ENCODE data around the gene MAN2A1.

Gene MAN2A1

DNA sequence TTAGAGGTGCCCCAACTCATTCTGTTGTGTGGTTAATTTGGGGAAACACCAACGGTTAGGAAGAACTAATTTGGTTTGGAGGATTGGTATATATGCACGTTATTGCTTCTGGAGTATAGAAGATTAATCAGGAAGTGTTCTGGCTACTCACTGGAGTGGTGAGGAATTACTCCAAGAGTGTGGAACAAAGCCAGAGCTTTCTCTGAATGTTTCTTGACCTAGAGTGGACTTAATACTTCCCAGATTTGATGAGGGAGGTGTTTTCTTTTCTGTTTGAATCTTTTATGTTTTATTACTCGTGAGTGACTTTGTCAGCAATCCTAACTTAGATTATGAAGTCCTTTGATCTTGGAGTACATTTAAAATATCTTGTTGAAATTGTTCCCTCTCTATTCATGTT, 163.7 kb downstream of the MAN2A1 start:
- no peak overlapping the region for H3K4me2 ChIP-seq (ENCODE audit: low read length)
- H3K79me2 ChIP-seq (ENCODE audit: insufficient read depth, low read length) = no peaks in the 10 kb centered on the region
- no peaks in the 10 kb centered on the region for H3K4me1 ChIP-seq (ENCODE audit: insufficient read depth, low read length, severe bottlenecking)
- no peaks in the 10 kb centered on the region for H3K9me2 ChIP-seq (ENCODE audit: low read depth, low read length)
- H2AFZ ChIP-seq (ENCODE audit: low read length) = no peak overlapping the region
- no peak overlapping the region for H3K27ac ChIP-seq (ENCODE audit: low read depth, low read length, poor library complexity, severe bottlenecking)
- no peaks in the 10 kb centered on the region for H3K27me3 ChIP-seq (ENCODE audit: insufficient read depth, low read length)
- no peaks in the 10 kb centered on the region for H4K20me1 ChIP-seq (ENCODE audit: insufficient read depth, low read length)
- H3F3A ChIP-seq (ENCODE audit: insufficient read depth, low read length) = no peaks in the 10 kb centered on the region
- peaks cover 76% of the 10 kb centered on the region for H3K36me3 ChIP-seq (ENCODE audit: insufficient read depth, low read length)
- no peaks in the 10 kb centered on the region for H3K9me3 ChIP-seq (ENCODE audit: low read length)
- no peak overlapping the region for H3K4me3 ChIP-seq (ENCODE audit: low read depth, low read length, poor library complexity, severe bottlenecking)
- no peak for TF ChIP-seq EZH2 (IDR thresholded peaks at IDR 0.05; ENCODE audit: borderline replicate concordance, low read length)
- TF ChIP-seq, protein P1, sequence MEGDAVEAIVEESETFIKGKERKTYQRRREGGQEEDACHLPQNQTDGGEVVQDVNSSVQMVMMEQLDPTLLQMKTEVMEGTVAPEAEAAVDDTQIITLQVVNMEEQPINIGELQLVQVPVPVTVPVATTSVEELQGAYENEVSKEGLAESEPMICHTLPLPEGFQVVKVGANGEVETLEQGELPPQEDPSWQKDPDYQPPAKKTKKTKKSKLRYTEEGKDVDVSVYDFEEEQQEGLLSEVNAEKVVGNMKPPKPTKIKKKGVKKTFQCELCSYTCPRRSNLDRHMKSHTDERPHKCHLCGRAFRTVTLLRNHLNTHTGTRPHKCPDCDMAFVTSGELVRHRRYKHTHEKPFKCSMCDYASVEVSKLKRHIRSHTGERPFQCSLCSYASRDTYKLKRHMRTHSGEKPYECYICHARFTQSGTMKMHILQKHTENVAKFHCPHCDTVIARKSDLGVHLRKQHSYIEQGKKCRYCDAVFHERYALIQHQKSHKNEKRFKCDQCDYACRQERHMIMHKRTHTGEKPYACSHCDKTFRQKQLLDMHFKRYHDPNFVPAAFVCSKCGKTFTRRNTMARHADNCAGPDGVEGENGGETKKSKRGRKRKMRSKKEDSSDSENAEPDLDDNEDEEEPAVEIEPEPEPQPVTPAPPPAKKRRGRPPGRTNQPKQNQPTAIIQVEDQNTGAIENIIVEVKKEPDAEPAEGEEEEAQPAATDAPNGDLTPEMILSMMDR (IDR thresholded peaks at IDR 0.05; ENCODE audit: low read length) = no peak
- H3K9ac ChIP-seq (ENCODE audit: low read length) = no peak overlapping the region

DNA sequence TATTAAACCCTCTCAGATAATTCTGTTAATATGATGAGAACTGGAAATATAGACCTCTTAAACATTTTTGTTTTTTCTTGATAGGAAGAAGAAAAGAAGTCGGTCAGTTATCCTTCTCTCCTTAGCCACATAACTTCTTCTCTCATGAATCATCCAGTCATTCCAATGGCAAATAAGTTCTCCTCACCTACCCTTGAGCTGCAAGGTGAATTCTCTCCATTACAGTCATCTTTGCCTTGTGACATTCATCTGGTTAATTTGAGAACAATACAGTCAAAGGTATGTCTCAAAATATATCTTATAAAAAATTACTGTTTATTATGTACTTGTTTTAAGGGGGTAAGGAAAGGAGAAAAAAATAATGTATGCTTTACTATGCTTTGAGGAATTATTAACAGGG, 165.3 kb downstream of the MAN2A1 start:
- H3K79me2 ChIP-seq (ENCODE audit: insufficient read depth, low read length) = no peaks in the 10 kb centered on the region
- H3K9me2 ChIP-seq (ENCODE audit: low read depth, low read length) = no peaks in the 10 kb centered on the region
- H4K20me1 ChIP-seq (ENCODE audit: insufficient read depth, low read length) = no peaks in the 10 kb centered on the region
- no peak overlapping the region for H3K4me2 ChIP-seq (ENCODE audit: low read length)
- no peaks in the 10 kb centered on the region for H3K9me3 ChIP-seq (ENCODE audit: low read length)
- no peaks in the 10 kb centered on the region for H3K4me1 ChIP-seq (ENCODE audit: insufficient read depth, low read length, severe bottlenecking)
- H3K27ac ChIP-seq (ENCODE audit: low read depth, low read length, poor library complexity, severe bottlenecking) = no peak overlapping the region
- no peak overlapping the region for H2AFZ ChIP-seq (ENCODE audit: low read length)
- TF ChIP-seq, protein P1 (IDR thresholded peaks at IDR 0.05; ENCODE audit: low read length) = no peak
- no peak for TF ChIP-seq EZH2 (IDR thresholded peaks at IDR 0.05; ENCODE audit: borderline replicate concordance, low read length)
- no peaks in the 10 kb centered on the region for H3F3A ChIP-seq (ENCODE audit: insufficient read depth, low read length)
- H3K4me3 ChIP-seq (ENCODE audit: low read depth, low read length, poor library complexity, severe bottlenecking) = no peak overlapping the region
- H3K9ac ChIP-seq (ENCODE audit: low read length) = no peak overlapping the region
- no peaks in the 10 kb centered on the region for H3K27me3 ChIP-seq (ENCODE audit: insufficient read depth, low read length)
- peaks cover 69% of the 10 kb centered on the region for H3K36me3 ChIP-seq (ENCODE audit: insufficient read depth, low read length)

DNA sequence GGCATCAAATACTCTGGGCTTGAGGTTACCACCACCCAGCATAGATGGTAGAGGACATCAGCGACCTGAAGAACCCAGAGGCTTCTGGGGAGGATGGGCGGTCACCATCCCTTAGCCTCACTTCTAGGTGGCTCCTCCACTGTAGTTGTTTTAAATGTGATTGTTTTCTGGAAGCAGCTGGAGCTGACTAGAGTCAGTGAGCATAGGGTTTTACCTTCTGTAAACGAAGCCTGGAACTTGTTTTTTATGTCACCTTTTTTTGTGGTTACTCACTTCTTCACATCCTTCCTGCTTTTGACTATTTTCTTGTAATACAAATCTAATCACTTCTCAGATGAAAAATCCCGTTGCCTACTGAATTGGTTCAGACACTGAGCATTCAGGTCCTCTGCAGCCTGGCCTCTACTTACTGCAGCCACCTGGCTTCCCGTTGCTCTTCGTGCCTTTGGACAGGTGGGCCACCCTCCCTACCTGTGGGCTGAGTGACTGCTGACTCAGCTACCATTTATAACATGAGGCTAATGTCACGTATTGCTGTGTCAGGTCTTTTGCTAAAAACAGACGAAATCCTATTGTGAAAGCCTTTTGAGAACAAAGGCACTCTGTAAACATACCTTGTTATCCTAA, 167.8 kb downstream of the MAN2A1 start:
- Histone ChIP-seq H3K4me2 (ENCODE audit: low read length) (no peak overlapping the region), H3K27me3 (ENCODE audit: insufficient read depth, low read length) (no peaks in the 10 kb centered on the region), H3K9me3 (ENCODE audit: low read length) (no peaks in the 10 kb centered on the region), H3K4me1 (ENCODE audit: insufficient read depth, low read length, severe bottlenecking) (no peaks in the 10 kb centered on the region), H3F3A (ENCODE audit: insufficient read depth, low read length) (no peaks in the 10 kb centered on the region), H3K27ac (ENCODE audit: low read depth, low read length, poor library complexity, severe bottlenecking) (no peak overlapping the region), H2AFZ (ENCODE audit: low read length) (no peak overlapping the region), H3K4me3 (ENCODE audit: low read depth, low read length, poor library complexity, severe bottlenecking) (no peak overlapping the region), H3K9me2 (ENCODE audit: low read depth, low read length) (no peaks in the 10 kb centered on the region), H3K9ac (ENCODE audit: low read length) (no peak overlapping the region), H3K36me3 (ENCODE audit: insufficient read depth, low read length) (peaks cover 69% of the 10 kb centered on the region), H3K79me2 (ENCODE audit: insufficient read depth, low read length) (no peaks in the 10 kb centered on the region), H4K20me1 (ENCODE audit: insufficient read depth, low read length) (no peaks in the 10 kb centered on the region)
- TF ChIP-seq, protein P1 (IDR thresholded peaks at IDR 0.05; ENCODE audit: low read length) = no peak
- no peak for TF ChIP-seq EZH2 (IDR thresholded peaks at IDR 0.05; ENCODE audit: borderline replicate concordance, low read length)
